HG03432 (cell line): ENCODE results near the gene POLA2.

ENCODE experiments used
- ATAC-seq: cut with Tn5 transposase; IDR thresholded peaks from one replicate; pipeline ENCODE4 v1.9.1; 2021; ENCODE audit warnings: mild to moderate bottlenecking, moderate library complexity; ENCODE audit not compliant: unreplicated experiment

Gene POLA2

DNA sequence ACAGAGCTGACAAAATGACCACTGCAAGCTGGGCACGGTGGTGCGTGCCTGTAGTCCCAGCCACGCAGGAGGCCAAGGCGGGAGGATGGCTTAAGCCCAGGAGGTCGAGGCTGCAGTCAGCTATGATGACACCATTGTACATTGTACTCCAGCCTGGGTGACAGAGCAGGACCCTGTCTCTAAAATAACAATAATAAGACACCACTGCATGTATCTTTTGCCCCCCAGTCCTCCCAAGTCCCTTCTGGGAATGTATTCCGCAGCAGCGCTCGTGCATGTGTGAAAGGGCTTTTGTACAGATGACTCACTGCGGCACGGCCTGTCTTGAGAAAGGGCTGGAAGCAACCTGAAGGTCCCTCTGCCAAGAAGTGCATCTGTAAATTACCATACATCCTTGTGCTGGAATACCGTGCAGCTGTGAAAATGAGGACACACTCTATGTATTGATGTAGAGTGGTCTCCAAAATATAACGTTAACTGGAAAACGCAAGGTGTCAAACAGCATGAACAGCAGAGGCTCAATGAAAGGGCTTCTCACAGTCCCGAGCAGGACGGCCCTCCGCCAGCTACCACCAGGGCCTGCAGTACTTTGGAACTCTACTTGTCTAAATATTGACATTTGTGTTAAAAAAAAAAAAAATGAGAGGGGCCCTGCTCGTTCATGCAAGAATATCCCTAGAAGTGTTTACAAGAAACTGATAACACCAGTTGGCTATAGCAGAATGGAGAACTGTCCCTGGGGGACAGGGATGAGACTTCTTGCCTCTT is 43.9 kb downstream of the POLA2 start:
- no peak for ATAC-seq

DNA sequence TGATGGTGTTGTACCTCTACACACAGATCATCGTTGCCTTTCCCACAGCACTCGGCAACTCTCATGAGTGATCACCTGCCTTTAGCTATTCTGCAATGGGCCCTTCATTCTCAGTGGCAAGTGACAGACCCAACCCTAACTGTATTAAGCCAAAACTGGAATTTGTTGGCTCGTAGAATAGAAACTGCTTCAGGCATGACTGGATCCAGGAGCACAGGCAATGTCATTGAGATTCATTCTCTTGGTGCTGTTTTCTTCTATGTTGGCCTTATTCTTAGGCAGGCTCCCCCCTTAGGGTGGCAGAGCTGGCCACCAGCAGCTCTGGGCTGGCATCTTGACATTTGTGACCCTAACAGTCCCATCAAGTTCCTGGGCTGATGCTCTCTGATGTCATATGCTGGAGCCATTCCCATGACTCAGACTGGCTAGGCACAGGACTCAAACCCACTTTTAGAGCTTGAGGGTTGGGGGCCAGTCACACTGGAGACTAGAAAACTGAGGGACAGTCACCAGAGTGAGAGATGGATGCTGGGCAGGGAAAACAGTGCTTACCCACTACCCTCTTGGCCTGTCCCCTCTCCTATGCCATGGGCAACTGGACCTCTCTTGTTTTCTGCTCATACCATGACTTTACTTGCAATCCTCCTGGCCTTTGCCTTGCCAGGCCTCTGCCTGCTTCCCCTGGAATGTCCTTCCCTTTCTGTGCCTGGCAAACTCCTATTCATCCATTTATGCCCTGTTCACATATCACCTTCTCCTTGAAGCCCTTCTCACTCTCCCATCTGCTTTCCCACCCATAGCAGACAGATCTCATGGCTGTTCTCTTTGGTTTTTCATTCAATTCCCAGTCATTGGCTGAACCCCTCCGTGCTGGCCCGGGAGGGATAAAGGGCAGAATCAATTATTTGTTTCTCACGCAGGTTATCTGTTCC is 45.8 kb downstream of the POLA2 start:
- ATAC-seq = no peak

DNA sequence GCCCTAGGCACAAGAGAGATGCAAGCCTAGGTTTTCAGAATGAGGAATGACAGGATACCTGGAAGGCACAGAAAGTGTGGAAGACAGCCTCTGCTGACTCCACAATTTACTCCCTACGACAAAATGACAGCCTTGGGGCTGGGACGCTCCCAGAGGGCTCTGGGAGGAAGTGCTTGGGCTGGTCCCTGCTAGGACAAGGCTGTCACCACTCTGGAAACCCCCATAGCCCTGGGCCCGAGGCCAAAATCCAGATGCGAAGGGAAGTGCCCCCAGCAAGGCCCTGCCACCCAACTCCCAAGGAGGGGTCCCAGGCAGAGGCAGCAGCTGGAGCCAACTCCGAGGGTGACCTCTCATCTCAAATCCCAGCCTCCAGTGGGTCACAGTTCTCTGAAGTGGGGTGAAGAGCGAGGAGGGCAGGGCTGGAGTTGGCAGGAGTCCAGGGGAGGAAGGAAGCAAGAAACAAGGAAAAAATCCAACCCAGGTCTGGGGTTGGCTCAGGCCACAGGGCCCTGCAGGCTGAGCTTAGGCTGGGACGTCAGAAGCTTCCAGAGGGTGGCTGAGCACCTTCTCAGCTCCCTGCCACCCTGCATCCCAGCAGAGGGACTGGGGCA is 46.6 kb downstream of the POLA2 start:
- ATAC-seq = no peak

DNA sequence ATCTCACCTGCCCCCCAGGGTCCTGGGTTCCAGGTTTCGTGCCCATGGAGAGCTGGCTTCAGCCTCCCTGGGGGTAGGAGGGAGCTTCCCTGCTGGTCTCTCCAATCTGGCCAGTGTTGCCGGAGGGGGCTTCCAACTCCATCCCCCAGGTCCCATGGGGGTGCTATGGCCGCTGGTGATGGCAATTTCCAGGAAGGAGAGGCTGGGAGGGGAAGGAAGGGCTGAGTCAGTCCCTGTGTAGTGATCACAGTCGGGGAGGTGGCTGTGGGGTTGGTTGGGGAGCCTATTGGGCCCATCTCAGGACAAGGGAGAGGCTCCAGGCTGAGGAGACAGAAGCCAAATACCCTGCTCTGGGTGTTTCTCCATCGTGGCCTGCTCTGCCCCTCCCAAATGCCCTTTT is 47.2 kb downstream of the POLA2 start:
- no peak for ATAC-seq

DNA sequence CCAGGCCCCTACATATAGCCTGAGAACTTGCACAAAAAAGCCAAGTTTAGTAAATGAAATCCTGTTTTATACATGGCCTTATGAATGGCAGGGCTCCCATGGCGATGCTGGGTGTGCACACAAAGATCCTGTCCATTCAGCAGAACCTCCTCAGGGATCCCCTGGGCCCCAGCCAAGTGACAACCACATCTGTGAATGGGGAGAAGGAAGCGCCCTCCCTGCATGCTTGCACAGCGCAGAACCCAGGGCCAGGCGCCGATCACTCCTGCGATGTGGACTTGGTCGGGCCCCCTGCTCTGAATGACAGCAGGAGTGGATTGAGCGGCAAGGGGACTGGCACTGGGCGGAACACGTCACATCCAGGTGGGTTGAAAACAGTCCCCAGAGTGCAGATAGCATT is 48.5 kb downstream of the POLA2 start:
- no peak for ATAC-seq

DNA sequence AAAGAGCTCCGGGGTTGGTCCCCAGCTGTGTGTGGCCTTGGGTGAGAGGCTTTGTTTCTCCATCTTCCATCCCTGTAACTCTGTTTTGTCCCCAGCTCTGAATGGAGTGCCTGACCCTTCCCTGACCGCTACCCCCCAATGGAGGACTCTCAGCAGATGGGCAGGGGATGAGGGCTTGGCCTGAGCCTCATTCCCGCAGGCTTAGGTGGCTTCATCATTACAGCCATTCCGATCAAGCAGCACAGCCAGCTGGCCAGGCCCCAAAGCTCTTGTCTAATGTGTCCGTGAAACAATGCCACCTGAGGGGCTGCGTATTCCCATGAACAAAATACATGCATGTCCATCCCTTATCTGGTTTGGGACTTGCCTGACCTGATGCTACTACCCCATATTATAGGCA is 49.0 kb downstream of the POLA2 start:
- ATAC-seq = no peak

DNA sequence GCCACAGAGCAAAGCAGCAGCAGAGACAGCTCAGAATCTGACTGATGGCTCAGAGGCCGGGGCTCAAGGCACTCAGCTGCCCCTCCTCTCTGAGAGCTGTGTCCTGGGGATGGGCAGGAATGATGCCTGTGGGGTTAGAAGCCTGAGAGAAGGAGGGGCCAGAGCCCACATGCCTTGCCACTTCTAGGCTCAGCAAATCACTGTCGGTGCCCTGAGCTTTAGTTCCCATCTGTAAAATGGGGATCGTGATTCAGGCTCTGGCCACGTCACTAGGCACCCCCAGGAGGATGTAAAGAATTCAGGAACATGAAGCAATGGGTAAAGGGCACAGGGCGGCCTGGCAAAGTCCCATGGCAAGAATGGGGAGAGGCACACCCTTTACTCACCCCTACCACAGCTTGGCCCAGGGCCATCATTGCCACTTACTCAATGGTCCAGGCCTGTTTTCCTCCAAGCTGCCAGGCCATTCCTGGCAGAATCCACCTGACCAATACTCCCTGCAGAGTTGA is 49.5 kb downstream of the POLA2 start:
- ATAC-seq = no peak

DNA sequence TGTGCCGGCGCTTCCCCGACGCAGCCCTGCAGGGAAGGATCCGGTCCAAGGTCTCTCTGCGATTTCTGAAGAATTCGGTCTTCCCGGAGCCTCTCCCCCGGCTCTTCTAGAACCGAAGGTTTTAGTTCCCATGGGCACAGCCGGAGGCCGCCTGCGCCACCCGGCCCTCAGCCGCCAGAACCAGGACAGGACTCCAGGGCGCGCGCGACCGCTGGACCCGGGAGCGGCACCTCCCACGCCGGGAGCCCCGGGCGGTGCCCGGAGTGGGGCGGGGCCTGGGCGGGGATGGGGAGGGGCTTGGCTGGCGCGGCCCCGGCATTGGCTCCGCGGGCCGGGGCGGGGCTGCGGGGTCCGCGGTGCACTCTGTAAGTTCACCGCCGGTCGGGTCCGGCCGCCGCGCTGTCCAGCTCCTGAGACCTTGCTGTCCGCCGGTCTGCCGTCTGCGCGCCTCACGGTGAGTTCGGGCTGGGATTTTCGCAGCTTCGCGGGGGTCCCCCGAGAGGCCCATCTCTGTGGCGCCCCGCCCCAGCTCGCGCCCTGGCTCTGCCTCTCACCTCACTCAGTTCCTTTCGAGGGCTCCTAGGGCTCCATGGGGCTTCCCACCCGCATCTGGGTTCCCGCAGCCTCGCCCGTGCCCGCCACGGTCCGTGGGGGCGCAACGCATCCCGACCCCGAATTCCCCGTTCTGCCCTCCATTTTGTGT is 52.9 kb downstream of the POLA2 start, which contains the start of gene CDC42EP2:
CDC42EP2 (plus strand) TSS at position 366 of the 703 bp plus-strand sequence. CDS start 6,033 bp downstream, outside the sequence.
- peak; percentile 80 for ATAC-seq

DNA sequence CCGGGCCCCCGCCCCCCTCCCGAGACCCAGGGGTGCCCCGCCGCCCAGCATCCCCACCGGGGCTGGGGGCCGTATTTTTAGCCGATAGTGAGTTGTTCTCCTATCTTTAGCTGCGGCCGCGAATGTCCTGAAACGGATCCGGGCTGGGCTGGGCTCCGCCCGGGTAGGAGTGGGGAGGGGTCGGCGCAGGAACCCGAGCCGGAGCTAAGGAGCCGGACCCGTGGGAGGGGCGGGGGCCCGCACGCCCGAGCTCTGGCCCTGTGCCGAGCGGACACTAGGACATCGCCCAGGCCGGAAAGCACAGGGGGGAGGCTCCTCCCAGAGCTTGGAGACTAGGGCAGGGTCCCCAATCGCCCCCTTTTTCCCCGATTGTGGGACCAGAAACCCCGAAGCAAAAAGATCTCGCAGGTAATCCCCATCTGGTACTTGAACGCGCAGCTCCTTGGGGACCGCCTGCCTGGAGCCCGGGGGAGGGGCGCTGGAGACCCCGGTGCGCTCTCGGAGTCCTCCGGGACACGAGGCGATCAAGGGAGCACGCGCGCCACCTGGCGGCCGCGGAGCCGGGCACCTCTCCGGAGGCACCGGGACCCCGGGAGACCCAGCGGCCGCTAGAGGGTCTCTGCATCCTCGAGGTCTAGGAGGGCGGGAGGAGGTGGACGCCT is 53.6 kb downstream of the POLA2 start:
- ATAC-seq = peak; percentile 56

DNA sequence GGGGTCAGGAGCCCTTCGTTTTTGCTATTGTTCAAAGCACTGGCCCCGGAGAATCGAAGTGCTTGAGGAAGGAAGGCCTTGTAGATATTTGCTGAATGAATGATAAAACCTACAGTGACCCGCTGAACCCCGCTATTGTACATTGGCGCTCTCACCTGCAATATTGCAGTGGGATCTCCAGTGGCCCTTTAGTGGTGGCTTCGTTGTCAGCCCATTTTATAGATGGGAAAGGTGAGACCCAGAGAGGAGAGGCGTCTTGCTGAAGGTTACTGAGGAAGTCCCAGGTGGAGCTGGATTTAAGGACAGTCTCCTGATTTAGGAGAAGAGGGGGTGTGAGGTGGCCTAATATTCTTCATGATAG is 54.1 kb downstream of the POLA2 start:
- ATAC-seq = no peak

DNA sequence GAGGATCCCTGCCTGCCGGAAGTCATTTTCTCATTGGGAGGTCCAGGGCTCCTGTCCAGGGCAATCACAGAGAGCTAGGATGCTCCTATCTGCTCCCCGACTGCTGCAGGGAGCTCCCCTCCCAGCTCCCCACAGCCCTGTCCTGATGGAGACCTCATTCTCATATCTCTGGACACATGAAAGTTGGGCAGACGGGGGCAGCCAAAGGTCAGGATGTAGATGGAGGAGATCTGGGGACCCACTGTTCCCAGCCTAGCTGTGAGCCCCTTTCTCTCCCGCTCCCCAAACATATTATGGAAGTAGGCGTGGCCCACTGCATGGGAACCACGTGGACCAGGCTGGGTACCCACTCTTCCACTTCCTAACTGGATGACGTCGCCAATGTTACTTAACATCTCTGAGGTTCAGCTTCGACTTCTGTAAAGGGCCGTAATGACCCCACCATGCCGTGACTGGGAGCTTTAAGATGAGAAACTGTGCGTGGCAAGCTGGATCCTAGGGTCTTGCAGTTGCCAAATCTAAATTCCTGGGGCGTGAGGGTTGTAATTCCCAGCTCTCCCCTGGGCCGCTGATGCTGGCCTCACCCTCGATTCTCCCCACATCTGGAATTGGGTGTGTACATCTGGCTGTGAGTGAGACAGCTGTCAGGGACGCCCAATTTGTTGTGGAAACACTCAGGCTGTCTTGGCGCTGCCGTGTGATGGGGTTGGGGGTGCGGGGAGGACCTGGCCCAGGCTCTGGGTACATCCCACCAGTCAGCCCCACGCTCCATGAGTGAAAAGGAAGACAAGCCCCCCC is 54.7 kb downstream of the POLA2 start:
- no peak for ATAC-seq

DNA sequence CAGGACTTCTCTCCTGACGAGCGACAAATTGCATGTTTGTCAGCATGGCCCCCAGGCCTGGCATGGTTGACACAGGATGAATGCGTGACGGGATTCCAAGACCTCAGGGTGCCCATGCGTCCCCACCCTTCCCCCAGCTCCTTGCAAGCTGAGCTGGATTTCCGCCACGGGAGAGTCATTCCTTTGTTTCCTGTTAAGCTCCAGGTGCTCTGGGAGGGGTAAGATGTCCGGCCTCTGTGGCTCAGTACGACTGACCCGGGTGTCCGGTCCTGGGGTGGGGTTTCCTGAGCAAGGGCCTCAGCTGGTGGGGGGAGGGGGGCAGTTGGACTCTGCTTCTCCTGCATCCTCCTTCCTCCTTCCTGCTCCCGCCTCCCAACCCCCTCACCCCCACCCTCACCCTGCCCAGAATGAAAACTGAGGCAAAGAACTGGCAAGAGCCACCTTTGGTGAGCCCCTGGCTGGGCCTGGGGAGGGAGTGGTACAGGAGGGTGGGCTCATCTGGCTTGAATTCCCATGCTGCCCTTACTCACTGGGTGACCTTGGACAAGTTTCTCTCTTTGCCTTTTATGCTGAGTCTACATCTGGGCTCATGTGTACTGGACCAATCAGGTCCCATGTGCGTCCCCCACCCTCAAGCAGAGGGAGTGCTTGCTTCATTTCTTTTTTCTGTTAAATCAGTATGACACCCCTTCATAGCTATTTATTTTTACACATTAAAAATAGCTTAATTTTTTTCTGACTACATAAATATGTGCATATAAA is 55.4 kb downstream of the POLA2 start:
- ATAC-seq = no peak

DNA sequence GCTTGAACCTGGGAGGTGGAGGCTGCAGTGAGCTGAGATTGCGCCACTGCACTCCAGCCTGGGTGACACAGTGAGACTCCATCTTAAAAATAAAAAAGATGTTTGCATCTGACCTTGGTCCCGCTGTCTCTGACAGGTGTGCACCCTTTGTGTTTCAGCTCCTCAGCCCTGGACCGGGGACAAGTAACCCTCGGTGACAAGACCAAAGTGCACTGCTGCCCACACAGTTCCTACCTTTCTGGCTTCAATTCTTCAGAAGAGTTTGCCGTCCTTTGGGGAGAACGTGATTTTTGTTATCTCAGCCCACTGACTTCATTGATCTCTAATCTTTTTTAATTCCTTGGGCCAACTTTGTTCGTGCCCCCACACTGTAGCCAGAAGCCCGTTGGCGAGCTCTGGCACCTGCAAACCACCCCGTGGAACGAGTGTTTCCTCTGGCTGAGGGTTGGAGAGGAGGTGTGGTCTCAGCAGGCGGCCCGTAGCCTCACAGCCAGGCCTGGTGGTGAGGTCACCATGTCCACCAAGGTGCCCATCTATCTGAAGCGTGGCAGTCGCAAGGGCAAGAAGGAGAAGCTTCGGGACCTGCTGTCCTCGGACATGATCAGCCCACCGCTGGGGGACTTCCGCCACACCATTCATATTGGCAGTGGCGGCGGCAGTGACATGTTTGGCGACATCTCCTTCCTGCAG is 58.8 kb downstream of the POLA2 start:
- ATAC-seq = no peak

DNA sequence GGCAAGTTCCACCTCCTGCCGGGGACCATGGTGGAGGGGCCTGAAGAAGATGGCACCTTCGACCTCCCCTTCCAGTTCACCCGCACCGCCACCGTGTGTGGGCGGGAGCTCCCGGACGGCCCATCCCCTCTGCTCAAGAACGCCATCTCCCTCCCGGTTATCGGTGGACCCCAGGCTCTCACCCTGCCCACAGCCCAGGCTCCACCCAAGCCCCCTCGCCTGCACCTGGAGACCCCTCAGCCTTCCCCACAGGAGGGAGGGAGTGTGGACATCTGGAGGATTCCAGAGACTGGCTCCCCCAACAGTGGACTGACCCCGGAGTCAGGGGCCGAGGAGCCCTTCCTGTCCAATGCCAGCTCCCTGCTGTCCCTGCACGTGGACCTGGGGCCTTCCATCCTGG is 59.3 kb downstream of the POLA2 start:
- ATAC-seq = no peak

DNA sequence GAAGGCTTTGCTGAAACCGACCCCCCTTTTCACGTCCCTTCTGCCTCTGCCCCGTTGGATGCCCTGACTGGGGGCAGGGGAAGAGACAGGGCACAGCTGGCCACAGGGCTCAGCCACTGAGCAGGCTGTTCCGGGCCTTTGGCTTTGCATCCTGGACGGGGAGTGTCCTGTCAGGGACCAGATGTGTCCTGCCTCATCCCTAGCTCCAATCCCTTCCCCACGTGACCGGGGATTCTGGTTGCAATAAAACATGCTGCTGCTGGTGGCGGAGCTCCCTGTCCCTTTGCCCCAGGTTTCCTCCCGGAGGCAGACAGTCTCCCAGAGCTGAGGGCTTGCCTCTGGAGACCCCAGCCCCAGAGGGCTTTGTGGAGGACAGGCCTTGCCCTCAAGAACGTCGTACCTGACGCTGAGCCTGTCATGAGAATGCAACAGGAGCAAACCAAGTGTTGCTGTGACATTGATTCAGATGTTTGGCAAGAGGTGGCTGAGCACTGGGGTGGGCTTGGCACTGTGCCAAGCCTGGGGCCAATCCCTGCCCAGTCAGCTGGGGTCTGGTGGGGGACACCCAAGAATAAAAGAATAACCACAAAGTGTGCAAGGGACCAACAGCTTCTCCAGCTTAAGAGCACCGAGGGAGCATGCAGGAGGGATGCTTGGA is 60.2 kb downstream of the POLA2 start:
- no peak for ATAC-seq

DNA sequence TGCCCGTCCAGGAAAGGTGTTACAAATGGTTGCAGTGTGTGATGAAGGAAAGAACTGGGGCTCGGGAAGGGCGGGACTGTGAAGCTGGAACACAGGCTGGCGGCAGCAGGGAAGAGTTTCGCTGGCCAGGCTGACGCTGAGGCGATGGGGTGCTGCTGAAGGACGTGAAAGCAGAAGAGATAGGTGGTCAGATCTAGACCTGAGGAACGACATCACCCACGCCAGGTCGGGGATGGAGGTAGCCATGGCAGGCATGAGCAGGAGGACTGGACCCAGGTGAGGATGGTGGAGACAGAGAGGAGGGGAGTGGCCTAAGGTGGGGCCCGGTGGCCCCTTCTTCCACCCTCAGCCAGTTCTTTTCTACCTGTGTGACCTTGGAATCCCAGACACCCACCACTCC is 62.1 kb downstream of the POLA2 start:
- ATAC-seq = no peak

DNA sequence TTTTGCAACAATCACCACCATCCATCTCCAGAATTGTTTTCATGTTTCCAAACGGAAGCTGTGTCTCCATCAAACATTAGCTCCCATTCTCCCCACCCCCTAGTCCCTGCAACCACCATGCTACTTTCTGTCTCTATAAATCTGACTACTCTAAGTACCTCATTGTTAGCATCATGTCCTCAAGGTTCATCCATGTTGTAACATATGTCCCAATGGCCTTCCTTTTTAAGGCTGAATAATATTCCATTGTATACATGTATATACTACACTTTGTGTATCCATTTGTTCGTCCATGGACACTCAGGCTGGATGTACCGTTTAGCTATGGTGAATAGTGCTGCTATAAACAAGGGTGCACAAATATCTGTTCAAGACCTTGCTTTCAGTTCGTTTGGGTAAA is 63.7 kb downstream of the POLA2 start:
- no peak for ATAC-seq

DNA sequence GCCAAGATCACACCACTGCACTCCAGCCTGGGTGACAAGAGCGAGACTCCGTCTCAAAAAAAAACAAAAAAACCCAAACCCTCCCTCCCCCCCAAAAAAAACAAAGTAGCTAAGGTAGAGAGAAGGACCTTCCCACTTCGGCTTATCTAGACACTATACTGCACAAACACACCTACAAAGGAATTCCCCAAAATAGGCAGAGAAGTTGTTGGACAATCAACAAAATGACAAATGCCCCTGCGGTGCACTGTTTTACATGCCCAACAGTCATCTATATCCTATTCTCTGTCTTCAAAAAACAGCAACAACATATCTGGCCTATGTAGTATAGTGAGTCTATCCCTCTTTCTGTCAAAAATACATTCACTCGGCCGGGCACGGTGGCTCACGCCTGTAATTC is 65.3 kb downstream of the POLA2 start:
- no peak for ATAC-seq
